Nephron (organoid): ENCODE results near the gene SUSD5.

Source experiments
- H3K27ac Mint-ChIP-seq, 3 experiments: 2 replicates each; pipeline ENCODE4 v1.8.0; 2020; ENCODE audit warnings: mixed read lengths in 3 of 3, mild to moderate bottlenecking in 2 of 3, moderate library complexity in 1 of 3
- H3K27me3 Mint-ChIP-seq: 2 replicates; pipeline ENCODE4 v1.8.0; 2021; ENCODE audit warnings: low read depth, mild to moderate bottlenecking, moderate library complexity, mixed read lengths
- H3K36me3 Mint-ChIP-seq: 2 replicates; pipeline ENCODE4 v1.8.0; 2020; ENCODE audit warnings: low read depth, mixed read lengths
- H3K4me1 Mint-ChIP-seq: 2 replicates; pipeline ENCODE4 v1.8.0; 2020; ENCODE audit warnings: mixed read lengths
- H3K4me3 Mint-ChIP-seq, 3 experiments: 2 replicates each; pipeline ENCODE4 v1.8.0; 2020; ENCODE audit warnings: mild to moderate bottlenecking in 3 of 3, mixed read lengths in 3 of 3, moderate library complexity in 2 of 3
- H3K9me3 Mint-ChIP-seq: 2 replicates; pipeline ENCODE4 v1.8.0; 2020; ENCODE audit warnings: mixed read lengths
- CTCF ChIP-seq, 3 experiments: fragments of 200-600 bp; sonication (generic); IDR thresholded peaks; one replicate each; pipeline ENCODE4 v1.5.0; 2021; ENCODE audit warnings: antibody characterized with exemption in 3 of 3; ENCODE audit not compliant: unreplicated experiment in 3 of 3

The SUSD5 gene

GRCh38 chr3:33174711-33175414 lies 43.7 kb downstream of the SUSD5 start:
- TF ChIP-seq CTCF (IDR thresholded peaks at IDR 0.05; ENCODE audit: unreplicated experiment in 3 of 3), result no peak
- Mint-ChIP-seq H3K36me3 (no peaks in the 10 kb centered on the region), H3K4me1 (no peaks in the 10 kb centered on the region), H3K27ac (no peak overlapping the region), H3K4me3 (no peak overlapping the region), H3K27me3 (peaks cover 4% of the 10 kb centered on the region), H3K9me3 (peaks cover 4% of the 10 kb centered on the region)

DNA sequence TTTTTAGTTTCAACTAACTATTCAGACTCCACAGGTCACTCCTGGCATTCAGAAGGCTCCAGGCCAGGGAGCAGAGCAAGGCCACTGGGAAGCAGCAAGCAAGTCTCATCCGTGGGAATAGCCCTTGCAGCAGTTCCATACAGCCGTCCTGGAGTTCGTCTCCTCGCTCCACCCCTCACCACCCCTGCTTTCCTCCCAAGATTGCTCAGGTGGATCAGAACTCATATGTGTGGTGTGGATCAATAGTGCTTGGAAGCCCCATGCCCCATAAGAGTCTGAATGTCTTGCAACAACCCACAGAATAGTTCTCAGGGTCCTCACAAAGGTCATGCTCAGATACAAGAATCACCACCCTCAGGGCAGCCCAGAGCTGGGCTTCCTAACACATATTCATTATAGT lies 44.5 kb downstream of the SUSD5 start:
- Mint-ChIP-seq H3K27ac (no peak overlapping the region), H3K9me3 (no peaks in the 10 kb centered on the region), H3K4me1 (no peaks in the 10 kb centered on the region)

GRCh38 chr3:33173672-33174071 lies 44.9 kb downstream of the SUSD5 start:
- Mint-ChIP-seq H3K27me3 (peaks cover 4% of the 10 kb centered on the region), H3K36me3 (no peaks in the 10 kb centered on the region), H3K4me3 (no peak overlapping the region), H3K4me1 (no peaks in the 10 kb centered on the region), H3K27ac (no peak overlapping the region), H3K9me3 (no peaks in the 10 kb centered on the region)
- TF ChIP-seq CTCF (IDR thresholded peaks at IDR 0.05; ENCODE audit: unreplicated experiment in 3 of 3), result no peak

More for the DNA sequence above, 44.5 kb downstream of the SUSD5 start:
- Mint-ChIP-seq H3K27me3 (peaks cover 4% of the 10 kb centered on the region), H3K4me3 (no peak overlapping the region), H3K36me3 (no peaks in the 10 kb centered on the region)
- TF ChIP-seq CTCF (IDR thresholded peaks at IDR 0.05; ENCODE audit: unreplicated experiment in 3 of 3), result no peak

GRCh38 chr3:33173103-33173502 lies 45.5 kb downstream of the SUSD5 start:
- H3K27me3 Mint-ChIP-seq, result peaks cover 4% of the 10 kb centered on the region
- peaks cover 1% of the 10 kb centered on the region for H3K4me1 Mint-ChIP-seq
- TF ChIP-seq CTCF (IDR thresholded peaks at IDR 0.05; ENCODE audit: unreplicated experiment in 3 of 3), result no peak
- no peak overlapping the region for H3K4me3 Mint-ChIP-seq
- no peaks in the 10 kb centered on the region for H3K36me3 Mint-ChIP-seq
- no peak overlapping the region for H3K27ac Mint-ChIP-seq
- no peaks in the 10 kb centered on the region for H3K9me3 Mint-ChIP-seq

GRCh38 chr3:33171580-33171979 lies 47.0 kb downstream of the SUSD5 start:
- H3K27me3 Mint-ChIP-seq, result peaks cover 8% of the 10 kb centered on the region
- TF ChIP-seq CTCF (IDR thresholded peaks at IDR 0.05; ENCODE audit: unreplicated experiment in 3 of 3), result no peak
- H3K9me3 Mint-ChIP-seq, result no peaks in the 10 kb centered on the region
- no peaks in the 10 kb centered on the region for H3K36me3 Mint-ChIP-seq
- no peak overlapping the region for H3K27ac Mint-ChIP-seq
- peaks cover 10% of the 10 kb centered on the region for H3K4me1 Mint-ChIP-seq
- no peak overlapping the region for H3K4me3 Mint-ChIP-seq

DNA sequence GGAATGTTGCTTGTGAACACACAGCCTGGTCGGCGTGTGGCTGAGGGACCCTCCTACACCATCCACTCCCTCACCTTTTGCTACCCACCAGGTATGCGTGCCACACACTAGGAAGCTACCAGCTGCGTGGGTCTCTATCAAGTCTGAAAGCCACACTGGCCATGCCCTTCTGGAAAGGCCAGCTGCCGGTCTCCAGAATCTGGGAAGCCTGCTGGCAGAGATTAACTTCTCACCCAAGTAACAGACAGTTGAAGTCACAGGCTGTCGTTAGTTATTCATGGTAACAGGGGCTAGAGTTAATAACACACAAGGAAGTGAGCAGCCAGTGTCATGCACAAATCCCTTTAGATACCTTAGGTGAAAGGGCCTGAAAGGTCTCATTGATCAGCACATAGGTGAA lies 48.1 kb downstream of the SUSD5 start:
- Mint-ChIP-seq H3K27ac (no peak overlapping the region), H3K36me3 (no peaks in the 10 kb centered on the region), H3K4me3 (no peak overlapping the region), H3K27me3 (peaks cover 8% of the 10 kb centered on the region), H3K4me1 (peaks cover 10% of the 10 kb centered on the region), H3K9me3 (no peaks in the 10 kb centered on the region)
- no peak for TF ChIP-seq CTCF (IDR thresholded peaks at IDR 0.05; ENCODE audit: unreplicated experiment in 3 of 3)
